ENCODE data around the gene SHKBP1.
"Not testable (repeated sequence)": the region's sequence is repeated elsewhere in the genome, so short reads cannot be mapped to it uniquely, and the experiment has no call there.

SHKBP1 gene

DNA sequence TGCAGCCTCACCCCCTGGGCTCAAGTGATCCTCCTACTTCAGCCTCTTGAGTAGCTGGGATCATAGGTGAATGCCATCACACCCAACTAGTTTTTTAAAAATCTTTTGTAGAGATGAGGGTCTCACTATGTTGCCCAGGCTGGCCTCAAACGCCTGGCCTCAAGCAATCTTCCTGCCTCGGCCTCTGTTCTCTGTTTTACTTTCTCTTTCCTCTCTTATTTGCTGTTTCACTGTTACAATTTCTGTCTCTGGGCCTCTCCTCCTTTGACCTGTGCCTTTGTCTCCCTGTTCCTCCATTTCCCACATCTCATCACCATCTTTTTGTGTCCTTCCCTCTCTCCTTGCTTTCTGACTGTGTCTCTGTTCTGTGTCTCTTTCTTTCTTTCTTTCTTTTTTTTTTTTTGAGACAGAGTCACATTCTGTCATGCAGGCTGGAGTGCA is 9.3 kb downstream of the SHKBP1 start:
- H4K20me1 ChIP-seq: peaks cover 0 to 25% (median 4%) of the 10 kb centered on the region in 11 experiments; a peak in 7 of 22 replicates
- peaks cover 50 to 85% (median 71%) of the 10 kb centered on the region in 10 experiments for H3K4me1 ChIP-seq
- no peaks in the 10 kb centered on the region for H3K9me3 ChIP-seq (replicated peaks in 1 of 11)
- H3K27ac ChIP-seq: peak overlapping the region in 10 of 11 experiments; percentile 33 to 97 (median 89); a peak in 20 of 22 replicates
- H3K4me2 ChIP-seq: peak overlapping the region; percentile 69 to 99 (median 97); a peak in 21 of 22 replicates
- peak overlapping the region in 4 of 10 experiments; percentile 17 to 51 (median 19); a peak in 4 of 20 replicates for H3K4me3 ChIP-seq
- peaks cover 77 to 96% (median 89%) of the 10 kb centered on the region in 11 experiments for H3K36me3 ChIP-seq
- H3K9ac ChIP-seq: peak overlapping the region in 9 of 11 experiments; percentile 31 to 85 (median 54); a peak in 15 of 22 replicates
- no peak; a peak in 1 of 22 replicates for TF ChIP-seq Cebpa-rat (IDR thresholded peaks at IDR 0.05)
- no peaks in the 10 kb centered on the region for H3K27me3 ChIP-seq

GRCh38 chr19:40586611-40587010 is 9.9 kb downstream of the SHKBP1 start:
- Histone ChIP-seq H3K27me3 (no peaks in the 10 kb centered on the region), H3K4me3 (peak overlapping the region in 1 of 10 experiments; percentile 51; a peak in 1 of 20 replicates), H4K20me1 (peaks cover 0 to 28% (median 4%) of the 10 kb centered on the region in 11 experiments; a peak in 9 of 22 replicates), H3K9ac (peak overlapping the region in 9 of 11 experiments; percentile 7 to 85 (median 54); a peak in 11 of 22 replicates), H3K36me3 (peaks cover 75 to 96% (median 89%) of the 10 kb centered on the region in 11 experiments), H3K4me1 (peaks cover 45 to 79% (median 65%) of the 10 kb centered on the region in 10 experiments), H3K9me3 (replicated peaks in 1 of 11) (no peaks in the 10 kb centered on the region), H3K4me2 (peak overlapping the region in 8 of 11 experiments; percentile 91 to 99 (median 97); a peak in 15 of 22 replicates), H3K27ac (peak overlapping the region in 9 of 11 experiments; percentile 69 to 97 (median 90); a peak in 17 of 22 replicates)
- TF ChIP-seq Cebpa-rat (IDR thresholded peaks at IDR 0.05): no peak

DNA sequence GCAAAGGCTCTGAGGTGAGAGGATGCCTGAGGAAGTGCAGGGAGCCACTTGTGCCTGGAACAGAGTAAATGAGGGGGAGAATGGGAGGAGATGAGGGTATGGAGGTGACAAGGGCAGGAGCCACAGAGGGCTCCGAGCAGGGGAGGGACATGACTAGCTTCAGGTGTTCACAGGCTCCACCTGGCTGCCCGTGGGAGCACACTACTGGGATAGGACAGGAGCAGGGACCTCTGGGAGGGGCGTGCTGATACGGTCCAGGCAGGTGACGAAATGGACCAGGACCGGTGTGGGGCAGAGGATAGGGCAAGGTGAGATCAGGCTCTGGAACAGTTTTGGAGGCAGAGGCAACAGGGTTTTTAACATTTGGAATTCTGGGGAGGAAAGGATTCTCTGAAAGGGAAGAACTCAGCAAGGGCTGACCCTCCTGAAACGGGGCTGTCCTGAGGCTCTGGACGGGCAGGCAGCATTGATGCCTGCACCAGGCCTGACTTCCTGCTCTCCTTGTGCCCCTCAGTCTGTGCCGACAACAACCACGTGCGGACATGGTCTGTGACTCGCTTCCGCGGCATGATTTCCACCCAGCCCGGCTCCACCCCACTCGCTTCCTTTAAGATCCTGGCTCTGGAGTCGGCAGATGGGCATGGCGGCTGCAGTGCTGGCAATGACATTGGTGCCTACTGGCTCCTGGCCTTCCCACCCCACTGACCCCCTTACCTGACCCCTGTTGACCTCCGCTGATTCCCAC is 11.6 kb downstream of the SHKBP1 start:
- Histone ChIP-seq H3K36me3 (peaks cover 60 to 91% (median 78%) of the 10 kb centered on the region in 11 experiments), H3K4me2 (peak overlapping the region in 3 of 11 experiments; percentile 97 to 99 (median 97); a peak in 5 of 22 replicates), H3K27me3 (no peaks in the 10 kb centered on the region), H3K9ac (peak overlapping the region in 2 of 11 experiments; percentile 10 to 11; a peak in 2 of 22 replicates), H3K27ac (peak overlapping the region in 6 of 11 experiments; percentile 22 to 95 (median 38); a peak in 9 of 22 replicates), H3K9me3 (replicated peaks in 1 of 11) (no peaks in the 10 kb centered on the region), H4K20me1 (peaks cover 0 to 28% (median 4%) of the 10 kb centered on the region in 11 experiments; a peak in 9 of 22 replicates), H3K4me3 (no peak overlapping the region), H3K4me1 (peaks cover 29 to 77% (median 55%) of the 10 kb centered on the region in 10 experiments)
- no peak for TF ChIP-seq Cebpa-rat (IDR thresholded peaks at IDR 0.05)

DNA sequence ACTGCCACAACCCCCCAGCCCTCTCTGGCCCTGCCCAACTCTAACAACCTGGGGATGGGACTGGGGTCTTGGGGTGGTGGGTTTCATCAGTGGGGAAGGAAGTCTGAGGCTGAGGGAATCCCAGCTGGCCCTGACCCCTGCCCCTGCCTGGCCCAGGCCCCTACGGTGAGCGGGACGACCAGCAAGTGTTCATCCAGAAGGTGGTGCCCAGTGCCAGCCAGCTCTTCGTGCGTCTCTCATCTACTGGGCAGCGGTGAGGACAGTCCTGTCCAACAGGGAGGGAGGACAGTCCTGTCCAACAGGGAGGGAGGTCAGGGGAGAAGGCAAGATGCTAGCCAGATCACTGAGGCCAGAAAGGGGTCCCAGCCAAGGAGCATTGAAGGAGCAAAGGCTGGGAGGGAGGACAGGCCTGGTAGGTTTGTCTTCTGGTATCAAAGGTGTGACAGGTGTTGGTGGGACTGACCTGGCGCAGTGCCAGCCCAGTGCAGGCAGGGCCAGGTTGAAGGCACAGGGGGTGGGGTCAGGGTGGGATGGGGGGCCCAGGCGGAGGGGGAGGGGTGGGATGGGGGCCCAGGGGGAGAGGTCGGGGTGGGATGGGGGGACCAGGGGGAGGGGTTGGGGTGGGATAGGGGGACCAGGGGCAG is 12.4 kb downstream of the SHKBP1 start:
- no peaks in the 10 kb centered on the region for H3K27me3 ChIP-seq
- no peak for TF ChIP-seq Cebpa-rat (IDR thresholded peaks at IDR 0.05)
- peaks cover 60 to 85% (median 73%) of the 10 kb centered on the region in 11 experiments for H3K36me3 ChIP-seq
- H3K4me2 ChIP-seq: peak overlapping the region in 3 of 11 experiments; percentile 97 to 99 (median 97); a peak in 2 of 22 replicates
- peaks cover 23 to 75% (median 50%) of the 10 kb centered on the region in 10 experiments for H3K4me1 ChIP-seq
- H3K9ac ChIP-seq: no peak overlapping the region
- H3K9me3 ChIP-seq (replicated peaks in 1 of 11): no peaks in the 10 kb centered on the region
- no peak overlapping the region for H3K4me3 ChIP-seq
- H3K27ac ChIP-seq: peak overlapping the region in 4 of 11 experiments; percentile 22 to 88 (median 29); a peak in 4 of 22 replicates
- H4K20me1 ChIP-seq: peaks cover 0 to 28% (median 4%) of the 10 kb centered on the region in 11 experiments; a peak in 9 of 22 replicates

GRCh38 chr19:40589591-40590429 is 13.1 kb downstream of the SHKBP1 start:
- Histone ChIP-seq H3K27ac (peak overlapping the region in 2 of 11 experiments; percentile 28 to 47; a peak in 3 of 22 replicates), H3K9ac (peak overlapping the region in 1 of 11 experiments; percentile 6; a peak in 1 of 22 replicates), H3K9me3 (replicated peaks in 1 of 11) (no peaks in the 10 kb centered on the region), H3K36me3 (peaks cover 56 to 77% (median 68%) of the 10 kb centered on the region in 11 experiments), H3K4me3 (no peak overlapping the region), H3K4me1 (peaks cover 23 to 75% (median 49%) of the 10 kb centered on the region in 10 experiments), H3K27me3 (no peaks in the 10 kb centered on the region), H3K4me2 (no peak overlapping the region), H4K20me1 (peaks cover 0 to 28% (median 4%) of the 10 kb centered on the region in 11 experiments; a peak in 9 of 22 replicates)
- no peak for TF ChIP-seq Cebpa-rat (IDR thresholded peaks at IDR 0.05)

- TF ChIP-seq Cebpa-rat (IDR thresholded peaks at IDR 0.05): no peak
- no peak overlapping the region for H3K9ac ChIP-seq
- no peak overlapping the region for H3K4me2 ChIP-seq
- H3K27ac ChIP-seq: peak overlapping the region in 1 of 11 experiments; percentile 5; a peak in 1 of 22 replicates
- no peak overlapping the region for H3K4me3 ChIP-seq
- H3K27me3 ChIP-seq: peaks cover 0 to 5% (median 4%) of the 10 kb centered on the region in 11 experiments; a peak in 7 of 22 replicates
- peaks cover 52 to 69% (median 60%) of the 10 kb centered on the region in 11 experiments for H3K36me3 ChIP-seq
- H3K9me3 ChIP-seq (replicated peaks in 1 of 11): no peaks in the 10 kb centered on the region
- H4K20me1 ChIP-seq: peaks cover 0 to 28% (median 4%) of the 10 kb centered on the region in 11 experiments; a peak in 9 of 22 replicates
- peaks cover 22 to 73% (median 47%) of the 10 kb centered on the region in 10 experiments for H3K4me1 ChIP-seq
Observed at GRCh38 chr19:40590464-40591265, 14.0 kb downstream of the SHKBP1 start.

- peaks cover 41 to 58% (median 50%) of the 10 kb centered on the region in 11 experiments for H3K36me3 ChIP-seq
- H3K9me3 ChIP-seq (replicated peaks in 1 of 11); H3K4me3 ChIP-seq; H3K4me2 ChIP-seq; H3K9ac ChIP-seq: not testable (repeated sequence)
- H3K27me3 ChIP-seq: peaks cover 7 to 16% (median 12%) of the 10 kb centered on the region in 11 experiments
- peaks cover 17 to 62% (median 37%) of the 10 kb centered on the region in 10 experiments for H3K4me1 ChIP-seq
- peak overlapping the region in 1 of 11 experiments; percentile 2; a peak in 1 of 22 replicates for H3K27ac ChIP-seq
- H4K20me1 ChIP-seq: peaks cover 0 to 28% (median 4%) of the 10 kb centered on the region in 11 experiments; a peak in 9 of 22 replicates
Observed at GRCh38 chr19:40591724-40592123, 15.1 kb downstream of the SHKBP1 start.

All from BLaER1 treated with 17β-estradiol and CSF1 and Interleukin-3, amounts not matched to agents 10 nM and 100 nM (cell line).